Measurements from ENCODE around the gene ZNF579. TPM values are rescaled to one million over a fixed set of nuclear protein-coding genes. Genes with fewer than 3 reads are reported as not detected.

Gene ZNF579
- total RNA-seq, result 13.6 TPM
- long read RNA-seq, transcript ZNF579-201 (2 exons, 2,899 nt), result major isoform, 28 of 42 reads
- long read RNA-seq, partial matches to known transcripts, result 0 of 42 reads
- long read RNA-seq, other reads (novel, unspliced or antisense), result 14 of 42 reads

DNA sequence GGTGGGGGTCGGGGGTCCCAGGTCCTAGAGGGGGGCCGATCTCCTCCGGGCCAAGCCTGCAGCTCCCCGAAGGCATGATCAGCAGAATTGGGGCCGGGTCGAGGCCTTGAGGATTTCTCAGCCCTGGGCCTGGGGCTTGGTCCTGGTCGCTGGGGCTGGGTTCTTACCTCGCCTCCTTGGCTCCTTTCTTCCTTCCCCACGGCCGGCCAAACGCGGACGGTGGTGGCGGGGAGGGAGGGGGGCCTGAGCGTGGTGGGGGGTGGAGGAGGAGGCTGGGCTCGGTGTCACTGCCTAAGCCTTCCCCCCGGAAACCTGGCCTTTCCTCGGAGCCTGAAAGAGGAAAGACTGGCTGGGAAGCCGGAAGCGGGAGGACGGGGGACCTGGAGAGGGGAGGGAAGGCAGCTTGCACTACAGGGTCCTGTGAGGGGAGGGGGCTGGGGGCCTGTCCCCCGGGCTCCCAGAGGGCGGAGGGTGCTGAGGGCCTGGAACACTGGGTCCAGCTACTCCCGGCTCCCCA is at the start of gene ZNF579:
ZNF579 (minus strand) TSS at position 221 of the 517 bp plus-strand sequence. CDS start 1,209 bp downstream, outside the sequence.
- intact Hi-C loops (cut with DNase I), result no loop called here
- ATAC-seq (ENCODE audit: poor library complexity) (peak; percentile 91), DNase-seq (peak; percentile 92)

DNA sequence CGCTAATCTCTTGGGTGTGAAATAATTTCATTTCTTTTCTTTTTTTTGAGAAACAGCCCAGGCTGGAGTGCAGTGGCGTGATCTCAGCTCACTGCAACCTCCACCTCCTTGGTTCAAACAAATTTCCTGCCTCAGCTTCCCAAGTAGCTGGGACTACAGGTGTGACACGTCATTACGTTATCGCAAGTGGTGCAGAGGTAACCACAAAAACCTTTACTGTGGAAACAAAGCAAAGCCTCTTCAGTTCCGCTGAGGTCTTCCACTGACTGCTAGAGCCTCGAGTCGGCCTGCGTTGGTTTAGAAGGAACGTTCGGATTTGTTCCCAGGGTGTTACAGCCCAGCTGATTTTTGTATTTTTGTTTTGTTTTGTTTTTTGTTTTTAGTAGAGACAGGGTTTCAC is 45.7 kb upstream of the ZNF579 start:
- ATAC-seq (ENCODE audit: poor library complexity) (no peak), DNase-seq (no peak)
- intact Hi-C loops (cut with DNase I), result no loop called here

GRCh38 chr19:55625004-55625326 is 44.3 kb upstream of the ZNF579 start:
- ATAC-seq (ENCODE audit: poor library complexity) (no peak), DNase-seq (no peak)
- intact Hi-C loops (cut with DNase I), result no loop called here

DNA sequence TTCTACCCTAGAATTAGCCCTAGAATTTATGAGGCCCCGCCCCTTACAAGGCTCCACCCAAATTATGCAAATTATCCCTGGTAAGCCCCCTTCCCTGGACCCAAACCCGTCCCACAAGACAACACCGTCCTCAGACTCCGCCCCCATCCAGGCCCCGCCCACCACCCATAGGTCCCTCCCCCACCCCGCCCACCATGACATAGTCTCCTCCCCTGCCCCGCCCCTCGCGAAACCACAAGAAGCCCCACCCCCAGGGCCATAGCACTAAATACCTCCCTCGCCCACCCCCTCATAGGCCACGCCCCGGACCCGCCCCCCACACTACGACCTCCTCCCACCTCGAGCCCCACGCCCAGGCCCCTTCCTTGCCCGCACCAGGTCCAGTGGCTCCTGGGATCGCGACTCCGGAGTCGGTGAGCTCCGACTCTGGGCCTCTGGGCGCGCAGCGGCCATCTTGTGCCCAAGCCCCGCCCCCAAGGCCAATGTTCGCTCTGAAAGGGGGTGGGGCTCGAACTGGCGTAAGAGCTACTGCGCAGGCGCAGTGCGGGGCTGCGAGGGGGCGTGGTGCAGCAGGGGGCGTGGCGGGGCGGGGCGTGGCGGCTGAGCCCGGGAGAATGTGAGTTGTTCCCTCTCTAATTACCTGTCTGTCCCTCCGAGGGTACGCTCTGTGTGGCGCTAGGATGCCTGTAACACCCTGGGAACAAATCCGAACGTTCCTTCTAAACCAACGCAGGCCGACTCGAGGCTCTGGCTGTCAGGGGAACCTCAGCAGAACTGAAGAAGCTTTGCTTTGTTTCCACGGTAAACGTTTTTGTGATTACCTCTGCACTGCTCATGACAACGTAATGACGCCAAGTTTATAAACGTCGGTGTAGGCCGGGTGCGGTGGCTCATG is 43.7 kb upstream of the ZNF579 start, which contains the start of gene ZNF784:
ZNF784 (minus strand) TSS at position 458 of the 895 bp plus-strand sequence; CDS start at position 453, 5 bp downstream.
- intact Hi-C loops (cut with DNase I), result loop anchor here (5.0 kb wide), 1 partner anchor 107 kb away; no protein-coding TSS in a partner anchor
- DNase-seq, result peak; percentile 95
- ATAC-seq (ENCODE audit: poor library complexity), result peak; percentile 94

- DNase-seq (no peak), ATAC-seq (ENCODE audit: poor library complexity) (no peak)
- intact Hi-C loops (cut with DNase I), result loop anchor here (5.0 kb wide), 1 partner anchor 106 kb away; no protein-coding TSS in a partner anchor
These were observed 42.9 kb upstream of the ZNF579 start for GRCh38 chr19:55623561-55623960.

DNA sequence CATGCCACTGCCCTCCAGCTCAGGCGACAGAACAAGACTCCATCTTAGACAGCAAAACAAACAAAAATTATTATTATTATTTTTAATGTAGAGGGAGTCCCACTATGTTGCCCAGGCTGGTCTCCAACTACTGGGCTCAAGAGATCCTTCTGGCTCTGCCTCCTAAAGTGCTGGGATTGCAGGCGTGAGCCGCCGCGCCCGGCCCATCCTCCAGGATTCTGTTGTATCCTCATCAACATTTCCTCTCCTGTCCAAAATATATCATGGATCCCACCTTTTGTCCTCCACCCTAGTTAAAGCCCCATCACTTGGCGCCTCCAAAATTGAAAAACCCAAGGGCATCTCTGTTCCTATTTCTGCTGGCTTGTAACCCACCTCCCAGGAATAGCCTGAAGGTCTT is 42.5 kb upstream of the ZNF579 start:
- ATAC-seq (ENCODE audit: poor library complexity) (no peak), DNase-seq (no peak)
- intact Hi-C loops (cut with DNase I), result loop anchor here (5.0 kb wide), 1 partner anchor 106 kb away; no protein-coding TSS in a partner anchor

- intact Hi-C loops (cut with DNase I), result loop anchor here (5.0 kb wide), 1 partner anchor 105 kb away; no protein-coding TSS in a partner anchor
- ATAC-seq (ENCODE audit: poor library complexity), result no peak
These were observed 41.8 kb upstream of the ZNF579 start for GRCh38 chr19:55622242-55622969.

GRCh38 chr19:55621673-55622231 is 41.1 kb upstream of the ZNF579 start:
- intact Hi-C loops (cut with DNase I), result loop anchor here (5.0 kb wide), 1 partner anchor 104 kb away; no protein-coding TSS in a partner anchor
- DNase-seq, result no peak
- ATAC-seq (ENCODE audit: poor library complexity), result no peak

More at GRCh38 chr19:55622242-55622969, 41.8 kb upstream of the ZNF579 start:
- DNase-seq, result no peak

DNA sequence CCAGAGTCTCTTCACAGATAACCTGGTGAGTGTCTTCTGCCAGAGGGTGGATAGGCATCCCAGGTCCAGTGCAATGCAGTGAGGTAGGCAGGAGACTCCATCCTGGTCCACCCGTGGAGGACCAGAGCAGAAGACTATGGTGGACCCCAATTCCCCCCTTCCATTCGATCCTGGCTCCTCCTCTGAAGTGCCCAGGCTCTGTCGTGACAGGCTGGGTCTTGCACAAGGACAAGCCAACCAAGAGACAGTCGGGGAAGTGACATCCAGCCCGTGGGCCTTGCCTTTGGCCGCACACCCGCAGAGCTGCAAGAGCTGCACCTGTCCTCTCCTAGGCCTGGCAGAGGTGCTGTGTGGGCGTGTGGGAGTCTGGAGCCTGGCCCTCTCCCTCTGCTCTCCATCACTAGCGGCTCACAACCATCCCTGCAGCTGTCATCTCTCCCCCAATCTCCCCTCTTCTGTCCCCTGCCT is 40.6 kb upstream of the ZNF579 start:
- intact Hi-C loops (cut with DNase I), result loop anchor here (5.0 kb wide), 1 partner anchor 104 kb away; no protein-coding TSS in a partner anchor
- ATAC-seq (ENCODE audit: poor library complexity), result no peak
- no peak for DNase-seq

DNA sequence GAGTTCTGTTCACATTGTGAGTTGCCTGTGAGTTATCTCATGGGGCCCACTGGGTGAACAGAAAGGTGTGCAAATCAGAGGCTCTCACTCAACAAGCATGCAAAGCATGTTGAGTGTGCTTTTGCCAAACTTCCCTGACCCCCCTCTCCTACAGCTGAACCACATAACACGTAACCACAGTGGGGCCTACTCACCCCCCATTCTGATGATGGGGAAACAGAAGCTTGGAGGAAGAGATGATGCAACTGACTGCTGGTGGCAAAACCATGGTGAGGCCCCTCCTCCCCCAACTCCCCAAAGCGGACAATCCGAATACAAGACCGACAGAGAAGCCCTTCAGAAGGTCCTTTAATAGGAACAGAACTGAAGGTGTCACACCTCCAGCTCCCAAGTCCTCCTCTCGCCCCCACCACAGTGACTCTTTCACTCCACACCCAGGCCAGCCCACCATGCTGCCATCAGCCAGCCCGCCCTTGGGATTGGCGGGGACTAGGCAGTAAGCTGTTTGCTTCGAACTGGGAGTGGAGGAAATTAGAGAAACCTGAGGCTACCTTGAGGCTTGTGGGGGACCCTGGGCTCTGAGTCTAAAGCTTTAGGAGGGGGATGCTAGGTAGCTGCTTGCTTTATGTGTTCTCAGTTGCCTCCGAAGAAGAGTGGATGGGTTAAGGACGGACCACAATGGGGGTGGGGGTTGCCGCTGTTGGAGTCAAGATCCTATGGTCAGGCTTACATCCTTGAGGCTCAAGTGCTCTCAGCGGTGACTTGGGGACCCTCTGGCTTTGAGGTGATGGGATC is 40.0 kb upstream of the ZNF579 start:
- ATAC-seq (ENCODE audit: poor library complexity) (no peak), DNase-seq (no peak)
- intact Hi-C loops (cut with DNase I), result loop anchor here (5.0 kb wide), 1 partner anchor 103 kb away; no protein-coding TSS in a partner anchor

DNA sequence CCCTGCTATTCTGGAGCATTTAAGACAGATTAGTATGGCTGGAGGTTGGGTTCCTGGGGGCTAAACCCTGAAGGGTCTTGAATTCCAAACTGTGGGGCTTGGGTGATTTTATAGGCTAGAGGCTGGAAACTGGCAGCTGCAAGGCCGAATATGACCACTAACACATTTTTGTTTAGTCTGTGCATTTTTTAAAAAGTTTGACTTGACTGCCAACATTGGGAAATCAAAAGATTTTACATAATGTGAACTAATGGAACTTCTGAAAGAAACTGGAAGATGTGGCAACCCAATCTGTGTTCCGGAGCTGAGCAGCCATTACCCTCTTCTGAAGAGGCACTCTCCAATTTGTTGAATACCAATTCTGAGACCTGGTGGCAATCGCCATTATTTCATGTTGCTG is 38.6 kb upstream of the ZNF579 start:
- ATAC-seq (ENCODE audit: poor library complexity) (no peak), DNase-seq (no peak)
- intact Hi-C loops (cut with DNase I), result no loop called here

DNA sequence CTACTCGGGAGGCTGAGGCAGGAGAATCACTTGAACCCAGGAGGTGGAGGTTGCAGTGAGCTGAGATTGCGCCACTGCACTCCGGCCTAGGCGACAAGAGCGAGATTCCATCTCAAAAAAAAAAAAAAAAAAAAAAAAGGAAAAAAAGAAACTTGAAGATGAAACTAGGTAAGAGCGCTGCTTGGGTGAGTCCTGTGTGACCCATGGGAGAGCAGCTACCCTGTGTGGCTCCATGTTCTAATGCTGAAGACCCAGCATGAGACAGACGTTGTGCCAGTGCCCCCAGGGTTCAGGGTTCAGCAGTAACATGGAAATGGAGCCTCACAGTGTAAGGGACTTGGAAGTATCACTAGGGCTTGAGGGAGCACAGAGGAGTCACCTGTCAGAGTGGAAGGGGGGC is 37.8 kb upstream of the ZNF579 start:
- DNase-seq, result no peak
- no peak for ATAC-seq (ENCODE audit: poor library complexity)
- intact Hi-C loops (cut with DNase I), result no loop called here

- DNase-seq (no peak), ATAC-seq (ENCODE audit: poor library complexity) (no peak)
- intact Hi-C loops (cut with DNase I), result no loop called here
These were observed 36.8 kb upstream of the ZNF579 start for GRCh38 chr19:55617426-55617825.

DNA sequence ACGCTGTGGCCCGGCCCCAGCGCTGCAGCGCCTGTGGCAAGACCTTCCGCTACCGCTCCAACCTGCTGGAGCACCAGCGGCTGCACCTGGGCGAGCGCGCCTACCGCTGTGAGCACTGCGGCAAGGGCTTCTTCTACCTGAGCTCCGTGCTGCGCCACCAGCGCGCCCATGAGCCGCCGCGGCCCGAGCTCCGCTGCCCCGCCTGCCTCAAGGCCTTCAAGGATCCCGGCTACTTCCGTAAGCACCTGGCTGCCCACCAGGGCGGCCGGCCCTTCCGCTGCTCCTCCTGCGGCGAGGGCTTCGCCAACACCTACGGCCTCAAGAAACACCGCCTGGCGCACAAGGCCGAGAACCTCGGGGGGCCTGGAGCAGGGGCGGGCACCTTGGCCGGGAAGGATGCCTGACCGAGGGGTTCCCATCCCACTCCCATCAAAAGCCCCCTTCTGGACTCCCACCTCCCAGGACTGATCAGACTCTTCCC is 35.8 kb upstream of the ZNF579 start:
- intact Hi-C loops (cut with DNase I), result no loop called here
- ATAC-seq (ENCODE audit: poor library complexity), result no peak
- DNase-seq, result no peak

GRCh38 chr19:55615543-55616394 is 35.1 kb upstream of the ZNF579 start:
- intact Hi-C loops (cut with DNase I), result no loop called here
- DNase-seq (no peak), ATAC-seq (ENCODE audit: poor library complexity) (no peak)

- no peak for ATAC-seq (ENCODE audit: poor library complexity)
- no peak for DNase-seq
These were observed 34.3 kb upstream of the ZNF579 start for GRCh38 chr19:55614711-55615542.

More at GRCh38 chr19:55614711-55615542, 34.3 kb upstream of the ZNF579 start:
- intact Hi-C loops (cut with DNase I), result no loop called here
